Measurements from ENCODE around the gene RAPSN. TPM values are rescaled to one million over a fixed set of nuclear protein-coding genes. Genes with fewer than 3 reads are reported as not detected.

Gene RAPSN
- polyA plus RNA-seq, 1 donor from 2014 or later: not detected

GRCh38 chr11:47441421-47441820 is 7.5 kb downstream of the RAPSN start:
- no peaks in the 10 kb centered on the region for H3K27me3 ChIP-seq (ENCODE audit: insufficient read depth, low read depth, low read length)
- TF ChIP-seq POLR2AphosphoS5 (IDR thresholded peaks at IDR 0.05) (no peak), MXI1 (conservative IDR thresholded peaks at IDR 0.05; ENCODE audit: poor library complexity, severe bottlenecking) (no peak), EP300 (conservative IDR thresholded peaks at IDR 0.05; ENCODE audit: poor library complexity, severe bottlenecking) (no peak), EZH2 (IDR thresholded peaks at IDR 0.05; ENCODE audit: borderline replicate concordance, insufficient read depth, low read length, poor library complexity, severe bottlenecking) (no peak), TAF1 (IDR thresholded peaks at IDR 0.05; ENCODE audit: low read depth) (no peak), RAD21 (conservative IDR thresholded peaks at IDR 0.05) (no peak), SMC3 (conservative IDR thresholded peaks at IDR 0.05; ENCODE audit: poor library complexity) (no peak), REST (IDR thresholded peaks at IDR 0.05; ENCODE audit: borderline replicate concordance) (no peak), CTCF (IDR thresholded peaks at IDR 0.05; ENCODE audit: poor library complexity, severe bottlenecking) (no peak)
- no peaks in the 10 kb centered on the region for H4K20me1 ChIP-seq (ENCODE audit: insufficient read depth)
- no peak overlapping the region for H2AFZ ChIP-seq (ENCODE audit: low read depth, low read length)
- no peaks in the 10 kb centered on the region for H3K9me2 ChIP-seq (ENCODE audit: insufficient read depth, low read length)
- no peaks in the 10 kb centered on the region for H3K79me2 ChIP-seq (replicated peaks; ENCODE audit: insufficient read depth, low read length)
- no peaks in the 10 kb centered on the region for H3K36me3 ChIP-seq (ENCODE audit: insufficient read depth, low read length)
- H3K4me2 ChIP-seq (ENCODE audit: low read length): no peak overlapping the region
- no peaks in the 10 kb centered on the region for H3F3A ChIP-seq (ENCODE audit: insufficient read depth, low read length, poor library complexity, severe bottlenecking)
- no peak overlapping the region for H3K4me3 ChIP-seq (ENCODE audit: low read length)
- H3K9ac ChIP-seq (ENCODE audit: low read length): no peak overlapping the region
- H3K27ac ChIP-seq (ENCODE audit: low read length): no peak overlapping the region
- no peaks in the 10 kb centered on the region for H3K9me3 ChIP-seq (ENCODE audit: low read length)

- no peak overlapping the region for H3K27ac ChIP-seq (ENCODE audit: low read length)
- H3K36me3 ChIP-seq (ENCODE audit: insufficient read depth, low read length): no peaks in the 10 kb centered on the region
- no peaks in the 10 kb centered on the region for H3K79me2 ChIP-seq (replicated peaks; ENCODE audit: insufficient read depth, low read length)
- TF ChIP-seq EZH2 (IDR thresholded peaks at IDR 0.05; ENCODE audit: borderline replicate concordance, insufficient read depth, low read length, poor library complexity, severe bottlenecking) (no peak), POLR2AphosphoS5 (IDR thresholded peaks at IDR 0.05) (no peak), CTCF (IDR thresholded peaks at IDR 0.05; ENCODE audit: poor library complexity, severe bottlenecking) (no peak), RAD21 (conservative IDR thresholded peaks at IDR 0.05) (no peak), TAF1 (IDR thresholded peaks at IDR 0.05; ENCODE audit: low read depth) (no peak), REST (IDR thresholded peaks at IDR 0.05; ENCODE audit: borderline replicate concordance) (no peak), SMC3 (conservative IDR thresholded peaks at IDR 0.05; ENCODE audit: poor library complexity) (no peak), MXI1 (conservative IDR thresholded peaks at IDR 0.05; ENCODE audit: poor library complexity, severe bottlenecking) (no peak), EP300 (conservative IDR thresholded peaks at IDR 0.05; ENCODE audit: poor library complexity, severe bottlenecking) (no peak)
- no peaks in the 10 kb centered on the region for H3K9me3 ChIP-seq (ENCODE audit: low read length)
- no peak overlapping the region for H3K4me2 ChIP-seq (ENCODE audit: low read length)
- no peaks in the 10 kb centered on the region for H3K9me2 ChIP-seq (ENCODE audit: insufficient read depth, low read length)
- no peaks in the 10 kb centered on the region for H3K27me3 ChIP-seq (ENCODE audit: insufficient read depth, low read depth, low read length)
- no peak overlapping the region for H2AFZ ChIP-seq (ENCODE audit: low read depth, low read length)
- no peak overlapping the region for H3K4me3 ChIP-seq (ENCODE audit: low read length)
- H3K9ac ChIP-seq (ENCODE audit: low read length): no peak overlapping the region
- no peaks in the 10 kb centered on the region for H4K20me1 ChIP-seq (ENCODE audit: insufficient read depth)
- H3F3A ChIP-seq (ENCODE audit: insufficient read depth, low read length, poor library complexity, severe bottlenecking): no peaks in the 10 kb centered on the region
Measured at GRCh38 chr11:47440054-47440476, 8.9 kb downstream of the RAPSN start.

All from neural cell (in vitro differentiated cells).